Keratinocyte (primary cell): ENCODE measurements around the gene HERC3.

ENCODE experiments used
- EZH2 ChIP-seq: IDR thresholded peaks from one replicate; pipeline ENCODE4 v1.6.1; 2012; ENCODE audit warnings: inconsistent platforms, mild to moderate bottlenecking, low read length, moderate library complexity
- TF ChIP-seq, protein P1 (sequence below), 3 experiments: IDR thresholded peaks in 1 of 3; conservative IDR thresholded peaks in 1 of 3; optimal IDR thresholded peaks in 1 of 3; 2 replicates in 2 of 3; 3 replicates in 1 of 3; pipeline versions ENCODE3 to v1.5.1; 2011; ENCODE audit warnings: low read length in 3 of 3, mild to moderate bottlenecking in 3 of 3, moderate library complexity in 2 of 3, control low read depth in 1 of 3, inconsistent platforms in 1 of 3; ENCODE audit not compliant: insufficient read depth in 2 of 3; ENCODE audit errors: extremely low read depth in 1 of 3

DNA sequence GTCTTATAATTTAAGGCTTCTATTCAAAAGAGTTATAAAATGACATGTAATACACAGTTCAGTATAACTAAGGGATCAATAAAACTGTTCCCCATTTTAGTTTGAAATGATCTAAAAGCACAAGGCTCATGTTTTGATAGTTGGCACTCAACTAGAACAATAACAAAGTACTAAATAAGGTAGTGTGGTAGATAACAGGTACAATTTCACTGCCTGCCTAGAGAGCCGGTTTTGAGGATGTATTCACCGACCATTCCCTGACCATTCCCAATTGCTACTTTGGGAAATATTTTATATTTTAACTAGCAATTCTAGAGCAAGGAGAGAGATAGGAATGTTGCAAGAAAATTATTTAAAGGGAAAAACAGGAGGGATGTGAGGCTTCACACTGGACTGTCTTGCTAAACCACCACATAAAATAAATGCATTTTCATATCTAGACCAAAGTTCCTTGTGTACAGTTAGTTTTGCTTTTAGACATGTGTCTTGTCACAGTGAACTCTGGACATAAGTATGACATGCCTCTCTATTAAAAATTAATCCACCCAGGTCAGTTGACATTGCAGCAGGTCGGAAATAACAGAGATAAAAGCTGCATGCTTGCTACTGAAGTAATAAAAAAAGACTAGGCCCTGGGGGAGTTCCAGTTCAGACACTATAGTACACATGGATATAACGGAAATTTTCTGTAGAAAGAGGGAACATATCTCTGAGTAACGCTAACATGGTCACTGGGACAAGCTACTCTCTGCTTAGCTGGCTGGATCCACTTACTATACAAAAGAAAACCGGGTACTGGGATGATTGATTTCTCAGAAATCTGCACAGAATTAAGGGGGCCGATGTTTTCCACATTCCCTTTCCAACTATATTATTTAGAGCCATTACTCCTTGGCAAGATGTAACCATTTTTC, 161.6 kb downstream of the HERC3 start:
- TF ChIP-seq EZH2 = no peak
- TF ChIP-seq, protein P1, sequence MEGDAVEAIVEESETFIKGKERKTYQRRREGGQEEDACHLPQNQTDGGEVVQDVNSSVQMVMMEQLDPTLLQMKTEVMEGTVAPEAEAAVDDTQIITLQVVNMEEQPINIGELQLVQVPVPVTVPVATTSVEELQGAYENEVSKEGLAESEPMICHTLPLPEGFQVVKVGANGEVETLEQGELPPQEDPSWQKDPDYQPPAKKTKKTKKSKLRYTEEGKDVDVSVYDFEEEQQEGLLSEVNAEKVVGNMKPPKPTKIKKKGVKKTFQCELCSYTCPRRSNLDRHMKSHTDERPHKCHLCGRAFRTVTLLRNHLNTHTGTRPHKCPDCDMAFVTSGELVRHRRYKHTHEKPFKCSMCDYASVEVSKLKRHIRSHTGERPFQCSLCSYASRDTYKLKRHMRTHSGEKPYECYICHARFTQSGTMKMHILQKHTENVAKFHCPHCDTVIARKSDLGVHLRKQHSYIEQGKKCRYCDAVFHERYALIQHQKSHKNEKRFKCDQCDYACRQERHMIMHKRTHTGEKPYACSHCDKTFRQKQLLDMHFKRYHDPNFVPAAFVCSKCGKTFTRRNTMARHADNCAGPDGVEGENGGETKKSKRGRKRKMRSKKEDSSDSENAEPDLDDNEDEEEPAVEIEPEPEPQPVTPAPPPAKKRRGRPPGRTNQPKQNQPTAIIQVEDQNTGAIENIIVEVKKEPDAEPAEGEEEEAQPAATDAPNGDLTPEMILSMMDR (optimal IDR thresholded peaks at IDR 0.05 in 1 of 3, IDR thresholded peaks at IDR 0.05 in 1 of 3, conservative IDR thresholded peaks at IDR 0.05 in 1 of 3; ENCODE audit: extremely low read depth in 1 of 3, insufficient read depth in 2 of 3, low read length in 3 of 3) = no peak
